GM19452 (cell line): ENCODE measurements around the gene ITPK1.
"Not testable (repeated sequence)": the region's sequence is repeated elsewhere in the genome, so short reads cannot be mapped to it uniquely, and the experiment has no call there.

Experiments used
- ATAC-seq: cut with Tn5 transposase; IDR thresholded peaks from one replicate; pipeline ENCODE4 v1.9.1; 2021; ENCODE audit not compliant: unreplicated experiment

ITPK1 gene

GRCh38 chr14:93115821-93116675 is at the start of gene ITPK1:
TSS of gene ITPK1 (minus strand) at chr14:93115925. CDS start at chr14:93115163, 762 bp downstream.
- ATAC-seq = peak; percentile 48

- ATAC-seq = no peak
Observed at GRCh38 chr14:93163564-93163963, 47.8 kb upstream of the ITPK1 start.

- no peak for ATAC-seq
Observed at GRCh38 chr14:93161411-93161940, 45.8 kb upstream of the ITPK1 start.

GRCh38 chr14:93160353-93160801 is 44.7 kb upstream of the ITPK1 start:
- no peak for ATAC-seq

- ATAC-seq = not testable (repeated sequence)
Observed at GRCh38 chr14:93159625-93160352, 44.1 kb upstream of the ITPK1 start.

- ATAC-seq = not testable (repeated sequence)
Observed at GRCh38 chr14:93158349-93158748, 42.6 kb upstream of the ITPK1 start.

GRCh38 chr14:93156693-93157369 is 41.1 kb upstream of the ITPK1 start:
- no peak for ATAC-seq

GRCh38 chr14:93155667-93156066 is 39.9 kb upstream of the ITPK1 start:
- ATAC-seq = no peak

GRCh38 chr14:93153121-93153520 is 37.4 kb upstream of the ITPK1 start:
- ATAC-seq = no peak

GRCh38 chr14:93150227-93151208 is 34.8 kb upstream of the ITPK1 start:
- ATAC-seq = no peak

- ATAC-seq = no peak
Observed at GRCh38 chr14:93148979-93149378, 33.3 kb upstream of the ITPK1 start.

GRCh38 chr14:93146119-93146518 is 30.4 kb upstream of the ITPK1 start:
- no peak for ATAC-seq

- ATAC-seq = no peak
Observed at GRCh38 chr14:93142854-93143652, 27.3 kb upstream of the ITPK1 start.

GRCh38 chr14:93137864-93138263 is 22.1 kb upstream of the ITPK1 start:
- no peak for ATAC-seq

GRCh38 chr14:93136508-93136907 is 20.8 kb upstream of the ITPK1 start:
- not testable (repeated sequence) for ATAC-seq

GRCh38 chr14:93136009-93136408 is 20.3 kb upstream of the ITPK1 start:
- no peak for ATAC-seq

GRCh38 chr14:93135399-93135798 is 19.7 kb upstream of the ITPK1 start:
- no peak for ATAC-seq

- no peak for ATAC-seq
Observed at GRCh38 chr14:93133464-93133863, 17.7 kb upstream of the ITPK1 start.

- no peak for ATAC-seq
Observed at GRCh38 chr14:93132472-93133065, 16.8 kb upstream of the ITPK1 start.
